Activated T-cell treated with anti-CD3 and anti-CD28 coated beads for 48 hours (primary cell): ENCODE results near the gene POR.
"Not testable (repeated sequence)": the region's sequence is repeated elsewhere in the genome, so short reads cannot be mapped to it uniquely, and the experiment has no call there.

Source experiments
- DNase-seq: peaks from one replicate; pipeline ENCODE4 v3.0.0-alpha.2; 2020; ENCODE audit warnings: low read depth

POR gene

DNA sequence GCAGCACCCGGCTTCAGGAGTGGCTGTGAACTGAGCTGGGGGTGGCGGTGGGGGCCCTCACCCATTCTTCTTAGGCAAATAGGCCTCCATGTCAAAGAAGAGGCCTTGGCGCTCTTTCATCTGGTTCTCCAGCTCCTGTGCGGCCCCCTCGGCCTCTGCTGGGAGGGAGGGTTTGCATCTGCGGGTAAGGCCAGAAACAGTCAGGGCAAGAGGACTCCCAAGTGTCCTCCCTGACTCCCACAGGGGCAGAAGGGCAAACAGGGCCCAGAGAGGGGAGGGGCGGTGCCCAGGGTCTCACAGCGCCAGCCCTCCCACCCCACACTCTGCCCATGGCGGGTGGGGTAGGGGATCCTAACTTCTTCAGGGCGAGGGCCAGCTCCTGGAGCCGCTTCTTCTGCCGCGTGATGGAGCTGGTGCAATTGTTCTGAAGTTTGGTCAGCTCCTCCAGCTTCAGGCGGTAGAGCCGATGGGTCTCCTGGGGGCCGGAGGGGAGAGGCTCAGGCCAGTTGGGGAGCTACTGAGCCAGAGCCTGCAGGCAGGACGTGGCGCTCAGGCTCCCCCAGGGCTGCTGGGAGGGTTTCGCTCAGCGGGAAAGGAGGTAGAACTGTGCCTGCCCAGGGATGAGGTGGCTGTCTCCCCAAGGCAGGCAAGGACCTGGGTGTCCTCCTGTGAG lies 77.3 kb downstream of the POR start:
- no peak for DNase-seq

DNA sequence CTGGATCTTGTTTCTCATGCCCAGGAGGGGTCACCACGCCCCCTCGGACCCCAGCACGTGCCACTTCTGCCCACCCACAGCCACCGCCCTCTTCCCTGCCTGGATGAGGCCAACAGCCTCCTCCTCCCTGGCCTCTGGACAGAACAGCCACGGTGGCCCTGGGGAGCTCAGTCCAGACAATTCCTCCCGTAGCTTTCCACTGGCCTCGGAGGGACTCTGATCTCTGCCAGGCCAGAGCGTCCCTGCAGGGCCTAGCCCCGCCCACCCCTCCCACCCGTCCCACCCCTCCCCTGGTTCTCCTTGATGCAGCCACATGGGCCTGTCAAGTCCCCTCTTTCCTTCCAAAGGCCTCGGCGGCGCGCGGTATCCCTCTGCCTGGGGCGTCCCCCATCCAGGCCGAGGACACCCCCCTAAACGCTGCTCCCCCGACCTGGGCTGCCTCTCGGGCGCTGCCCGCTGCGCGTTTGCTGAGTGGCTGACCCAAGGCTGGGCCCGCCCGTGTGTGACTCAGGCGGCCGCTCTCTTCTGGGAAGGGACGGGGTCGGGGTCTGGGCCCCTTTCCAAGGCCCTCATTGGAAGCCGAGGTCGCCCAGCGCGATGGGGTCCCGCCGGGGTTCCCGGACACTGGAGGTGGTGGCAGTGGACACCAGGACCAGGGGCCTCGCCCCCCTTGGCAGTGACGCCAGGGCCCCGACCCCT lies 78.9 kb downstream of the POR start:
- DNase-seq = no peak

DNA sequence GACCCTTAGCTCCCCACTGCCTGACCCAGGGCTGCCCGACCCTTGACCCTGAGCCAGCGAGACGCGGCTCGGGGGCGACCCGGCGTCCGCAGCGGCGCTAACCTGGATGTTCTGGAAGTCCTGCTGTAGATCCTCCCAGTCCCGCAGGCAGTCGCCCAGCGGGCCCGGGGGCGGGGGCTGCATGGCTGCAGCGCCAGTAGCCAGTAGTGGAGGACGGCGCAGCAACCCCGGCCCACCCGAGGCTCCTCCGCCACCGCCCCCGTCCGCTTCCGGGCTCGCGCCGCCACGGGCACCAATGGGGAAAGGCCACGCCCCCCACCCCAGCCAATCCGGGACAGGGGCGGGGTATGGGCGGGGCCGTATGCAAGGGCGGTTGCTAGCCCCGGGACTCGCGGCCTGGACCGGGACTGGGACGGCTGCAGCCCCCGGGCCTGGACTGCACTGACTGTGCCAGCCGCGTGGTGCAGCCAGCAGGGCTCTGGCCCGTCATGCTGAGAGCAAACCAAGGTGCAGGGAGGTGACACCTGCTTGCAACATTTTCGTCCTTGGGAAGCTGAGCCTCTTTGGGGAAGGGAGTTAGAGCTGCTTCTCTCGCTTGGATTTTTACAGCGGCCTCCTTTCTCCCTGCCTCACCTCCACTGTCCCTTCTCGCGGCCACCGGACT lies 79.6 kb downstream of the POR start, which contains the start of gene TMEM120A:
Gene TMEM120A (minus strand): TSS at position 208 of the 664 bp plus-strand sequence. CDS start 25 bp downstream, at position 183.
- peak; percentile 95 for DNase-seq

DNA sequence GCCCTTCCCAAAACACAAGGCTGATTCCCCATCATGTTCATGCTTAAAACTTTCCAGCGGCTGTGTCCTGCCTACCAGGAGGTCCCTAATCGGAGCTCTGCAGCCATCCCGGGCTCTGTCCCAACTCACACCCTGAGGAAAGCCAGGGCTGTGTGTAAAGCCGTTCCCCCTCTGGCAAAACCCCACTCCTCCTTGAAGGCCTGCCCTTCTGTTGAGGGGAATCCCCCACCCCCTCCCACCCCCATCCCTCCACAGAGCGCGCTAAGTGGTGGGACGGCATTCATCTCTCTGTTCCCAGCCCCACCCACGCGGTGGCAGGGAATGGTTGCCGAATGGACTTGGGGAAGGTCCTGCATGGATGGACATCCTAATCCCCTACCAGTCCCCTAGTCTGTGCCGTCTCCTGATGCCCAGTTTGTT lies 80.1 kb downstream of the POR start:
- no peak for DNase-seq

DNA sequence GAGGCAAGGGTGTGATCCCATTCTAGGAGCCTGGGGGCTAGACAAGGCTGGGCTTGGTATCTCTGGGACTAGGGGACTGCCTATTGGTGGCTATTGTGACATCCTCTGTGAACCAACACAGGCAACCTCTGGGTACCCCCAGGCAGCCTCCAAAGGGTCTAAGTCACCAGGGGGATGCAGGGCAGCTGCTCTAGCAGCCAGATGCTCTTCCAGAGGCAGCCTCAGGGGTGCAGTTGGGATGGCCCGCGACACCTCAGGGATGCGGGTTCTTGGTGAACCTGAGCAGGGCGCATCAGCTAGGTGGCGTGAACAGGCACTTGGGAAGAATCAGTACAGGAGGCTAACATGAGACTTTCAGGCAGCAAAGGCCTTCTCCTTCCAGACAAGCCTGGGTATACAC lies 81.0 kb downstream of the POR start:
- no peak for DNase-seq

DNA sequence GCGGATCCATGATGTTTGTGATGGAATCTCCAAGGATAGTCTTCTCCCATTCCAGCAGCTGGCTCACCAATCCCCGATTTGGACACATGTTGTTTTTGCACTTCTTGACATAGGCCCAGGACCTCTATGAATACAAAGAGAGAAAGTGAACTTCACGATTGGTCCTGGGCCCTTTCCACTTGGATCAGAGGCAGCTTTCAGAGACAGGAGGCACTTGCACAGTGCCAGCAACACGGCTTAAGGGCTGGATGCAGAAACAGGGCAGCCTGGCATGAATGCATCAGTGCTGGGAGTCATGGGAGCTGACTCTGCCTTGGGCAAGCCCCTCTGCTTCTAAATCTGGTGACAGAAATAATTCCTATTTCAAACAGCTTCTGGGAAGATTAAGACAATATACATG lies 81.5 kb downstream of the POR start:
- DNase-seq = no peak

DNA sequence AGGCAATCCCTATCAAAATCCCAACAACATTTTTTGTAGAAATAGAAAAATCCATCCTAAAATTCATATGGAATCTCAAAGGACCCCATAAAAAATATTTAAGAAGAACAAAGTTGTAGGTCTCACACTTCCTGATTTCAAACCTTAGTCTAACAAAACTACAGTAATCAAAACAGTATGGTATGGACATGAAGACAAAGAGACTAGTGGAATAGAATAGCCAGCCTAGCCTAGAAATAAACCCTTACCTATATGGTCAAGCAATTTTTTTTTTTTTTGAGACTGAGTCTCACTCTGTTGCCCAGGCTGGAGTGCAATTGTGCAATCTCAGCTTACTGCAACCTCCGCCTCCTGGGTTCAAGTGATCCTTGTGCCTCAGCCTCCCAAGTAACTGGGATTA lies 83.1 kb downstream of the POR start:
- no peak for DNase-seq

DNA sequence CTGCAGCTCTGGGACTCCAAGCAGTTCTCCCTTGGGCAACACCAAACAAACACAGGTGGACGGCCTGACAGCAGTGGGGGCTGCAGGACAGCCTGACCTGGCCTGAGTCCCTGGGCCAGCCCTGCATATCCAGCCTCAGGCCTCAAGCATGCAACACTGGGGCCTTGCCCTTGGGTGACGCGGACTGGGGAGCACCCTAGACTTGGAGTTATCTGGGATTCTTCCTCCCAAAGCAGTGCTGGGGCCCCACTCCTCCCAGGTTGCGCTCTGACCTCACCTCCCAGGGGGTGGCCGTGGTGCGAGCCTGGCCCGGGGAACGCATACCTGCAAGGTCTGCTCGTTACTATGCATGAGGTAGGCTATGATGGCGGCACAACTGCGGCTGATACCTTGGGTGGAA lies 85.6 kb downstream of the POR start:
- no peak for DNase-seq

DNA sequence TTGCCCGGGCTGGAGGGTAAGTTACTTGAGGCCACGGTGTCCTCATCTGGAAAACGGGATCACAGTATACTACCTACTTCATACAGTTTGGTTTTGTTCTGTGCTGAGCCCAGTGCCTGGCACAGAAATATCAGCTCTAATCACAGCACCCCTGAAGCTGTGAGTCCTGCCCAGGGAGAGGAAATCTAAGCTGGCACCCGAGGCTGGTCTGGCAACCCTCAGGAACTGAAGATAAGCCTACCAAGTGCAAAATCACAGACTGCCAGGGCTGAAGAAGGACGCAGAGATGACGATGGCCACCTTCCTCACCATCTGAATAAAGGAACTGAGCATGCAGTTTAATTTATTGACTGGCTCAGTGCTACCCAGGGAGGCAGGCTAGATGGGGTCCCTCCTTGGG lies 87.2 kb downstream of the POR start:
- DNase-seq = no peak

DNA sequence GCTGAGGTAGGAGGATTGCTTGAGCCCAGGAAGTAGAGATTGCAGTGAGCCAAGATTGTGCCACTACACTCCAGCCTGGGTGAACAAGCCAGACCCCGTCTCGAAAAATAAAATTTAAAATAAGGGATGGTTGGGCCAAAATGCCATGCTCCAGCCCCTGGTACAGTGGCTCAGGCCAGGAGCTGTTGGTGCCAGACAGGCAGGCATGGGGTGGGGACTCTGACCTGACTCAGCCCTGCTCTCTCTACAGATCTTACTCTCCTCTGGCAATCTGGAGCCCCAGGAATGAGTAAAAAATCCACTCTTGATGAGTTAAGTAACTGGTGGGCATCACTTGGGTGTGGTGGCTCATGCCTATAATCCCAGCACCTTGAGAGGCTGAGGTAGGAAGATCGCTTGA lies 87.9 kb downstream of the POR start:
- no peak for DNase-seq

DNA sequence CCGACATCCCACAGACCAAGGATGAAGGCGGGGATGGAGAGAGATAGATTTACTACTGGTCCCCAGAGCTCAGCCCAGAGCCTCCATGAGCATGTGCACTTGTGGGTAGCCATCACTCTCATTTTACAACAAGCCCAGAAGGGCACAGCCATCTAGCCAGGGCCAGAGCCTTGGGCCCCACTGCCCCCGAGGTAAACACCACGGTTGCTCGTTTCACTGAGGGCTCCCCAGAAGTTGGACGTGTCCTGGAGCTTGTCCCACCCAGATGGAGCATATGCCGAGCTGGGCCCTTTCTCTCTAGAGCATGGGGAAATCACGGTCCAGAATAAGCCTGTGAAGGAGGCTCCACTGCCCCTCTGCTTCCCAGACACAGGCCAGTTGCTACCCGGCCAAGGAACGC lies 88.4 kb downstream of the POR start:
- no peak for DNase-seq

DNA sequence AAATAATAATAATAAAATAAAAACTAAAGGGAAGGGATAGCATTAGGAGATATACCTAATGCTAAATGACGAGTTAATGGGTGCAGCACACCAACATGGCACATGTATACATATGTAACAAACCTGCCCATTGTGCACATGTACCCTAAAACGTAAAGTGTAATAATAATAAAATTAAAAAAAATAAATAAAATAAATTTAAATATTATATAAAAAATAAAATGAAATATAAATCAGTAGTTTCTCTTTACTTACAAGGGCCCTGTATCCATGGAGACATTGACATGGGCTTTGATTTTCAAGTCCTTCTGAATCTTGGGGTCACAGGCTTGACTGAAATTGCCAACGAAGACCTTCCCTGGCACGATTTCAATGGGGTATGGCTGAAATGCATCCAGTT lies 90.0 kb downstream of the POR start:
- DNase-seq = not testable (repeated sequence)

DNA sequence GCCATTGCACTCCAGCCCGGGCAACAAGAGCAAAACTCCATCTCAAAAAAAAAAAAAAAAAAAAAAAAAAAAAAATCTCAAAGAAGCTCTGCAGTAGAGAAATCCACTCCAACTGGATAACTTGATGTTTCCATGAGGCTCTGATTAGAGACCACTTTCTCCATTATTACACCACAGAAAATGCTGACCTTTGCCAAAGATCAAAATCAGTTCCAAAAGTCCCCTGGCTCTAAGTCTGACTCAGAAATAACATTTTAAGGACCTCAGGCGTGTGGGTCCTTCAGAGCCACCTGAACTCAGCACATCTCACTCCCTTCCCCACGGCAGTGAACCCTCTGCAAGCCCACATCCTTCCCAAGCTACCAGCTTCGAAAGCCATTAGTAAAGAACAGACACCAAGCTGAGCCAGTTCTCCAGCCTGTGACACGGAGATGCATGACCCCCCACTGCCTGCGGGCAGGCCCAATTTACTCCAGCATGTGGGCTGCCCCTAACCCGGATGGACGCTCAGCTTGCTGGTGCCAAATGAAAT lies 93.3 kb downstream of the POR start:
- no peak for DNase-seq

DNA sequence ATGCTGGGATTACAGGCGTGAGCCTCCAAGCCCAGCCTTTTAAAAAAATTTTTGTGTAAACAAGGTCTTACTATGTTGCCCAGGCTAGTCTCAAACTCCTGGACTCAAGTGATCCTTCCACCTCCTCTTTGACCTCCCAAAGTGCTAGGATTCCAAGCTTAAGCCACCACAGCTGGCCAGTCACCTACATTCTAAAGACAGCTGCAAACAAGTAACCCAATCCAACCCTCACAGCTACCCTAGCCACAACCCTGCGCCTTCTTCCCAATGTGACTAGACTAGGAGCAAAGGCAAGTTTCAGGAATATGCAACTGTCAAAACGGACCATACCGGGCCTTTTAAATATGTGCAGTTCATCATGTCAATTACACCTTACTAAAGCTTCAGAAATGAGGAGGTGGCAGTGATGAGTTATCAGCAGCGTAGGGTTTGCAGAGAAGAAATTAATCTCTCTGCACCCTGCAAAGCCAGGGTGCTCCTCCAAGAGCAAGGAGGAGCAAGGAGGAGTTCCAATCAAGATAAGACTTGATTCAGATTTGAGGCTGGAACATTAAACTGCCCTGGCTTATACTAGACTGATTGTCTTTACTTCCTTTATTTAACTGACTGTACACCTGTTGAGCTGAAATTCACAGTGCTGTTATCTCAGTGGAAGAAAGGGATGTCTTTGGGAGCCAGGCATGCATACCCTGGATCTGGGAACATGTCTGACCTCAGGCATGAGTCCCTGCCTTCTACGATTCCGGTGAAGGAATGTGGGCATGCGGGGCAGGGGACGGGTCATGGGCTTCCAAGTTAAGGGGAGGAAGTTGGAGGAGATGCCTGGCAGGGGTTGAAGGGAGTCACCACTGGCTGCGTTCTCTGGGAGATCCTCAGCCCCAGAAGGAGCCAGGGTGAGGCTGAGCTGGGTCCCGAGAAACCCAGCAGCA lies 95.0 kb downstream of the POR start:
- DNase-seq = no peak

DNA sequence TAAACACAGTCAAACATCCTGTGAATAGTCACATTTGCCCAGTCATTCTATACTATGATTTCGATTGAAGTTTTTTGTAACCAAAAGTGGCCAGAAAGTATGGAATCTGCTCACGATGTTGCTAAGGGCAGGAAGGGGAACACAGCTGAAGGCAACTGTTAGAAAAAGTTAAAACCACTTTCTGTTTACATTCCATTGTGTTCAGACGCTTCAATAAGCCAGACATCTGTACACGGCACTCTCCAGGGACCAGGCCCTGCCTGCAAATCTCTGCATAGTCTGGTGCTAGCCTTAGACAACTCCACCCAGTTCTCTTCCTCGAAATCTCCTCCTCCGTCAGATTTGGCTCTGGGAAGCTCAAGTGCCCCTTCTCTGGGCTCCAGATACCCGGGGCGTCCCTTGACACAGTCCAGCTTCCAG lies 96.5 kb downstream of the POR start:
- no peak for DNase-seq

DNA sequence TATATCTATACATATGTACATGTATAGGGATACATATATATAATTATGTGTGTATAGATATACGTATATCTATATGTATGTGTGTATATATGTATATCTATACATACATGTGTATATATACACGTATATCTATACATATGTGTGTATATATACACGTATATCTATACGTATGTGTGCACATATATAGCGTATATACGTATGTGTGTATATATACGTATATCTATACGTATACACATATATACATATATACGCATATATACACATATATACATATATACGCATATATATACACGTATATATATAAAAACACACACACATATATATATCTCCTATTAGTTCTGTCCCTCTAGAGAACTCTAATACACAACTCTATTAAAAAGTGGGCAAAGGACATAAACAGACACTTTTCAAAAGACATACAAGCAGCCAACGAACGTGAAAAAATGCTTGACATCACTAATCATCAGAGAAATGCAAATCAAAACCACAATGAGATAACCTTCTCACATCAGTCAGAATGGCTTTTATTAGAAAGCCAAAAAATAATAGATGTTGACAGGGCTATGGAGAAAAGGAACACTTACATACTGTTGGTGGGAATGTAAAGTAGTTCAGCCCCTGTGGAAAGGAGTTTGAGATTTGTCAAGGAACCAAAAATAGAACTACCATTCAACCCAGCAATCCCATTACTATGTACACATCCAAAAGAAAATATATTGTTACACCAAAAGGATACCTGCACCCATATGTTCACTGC lies 101.4 kb downstream of the POR start:
- DNase-seq = no peak

DNA sequence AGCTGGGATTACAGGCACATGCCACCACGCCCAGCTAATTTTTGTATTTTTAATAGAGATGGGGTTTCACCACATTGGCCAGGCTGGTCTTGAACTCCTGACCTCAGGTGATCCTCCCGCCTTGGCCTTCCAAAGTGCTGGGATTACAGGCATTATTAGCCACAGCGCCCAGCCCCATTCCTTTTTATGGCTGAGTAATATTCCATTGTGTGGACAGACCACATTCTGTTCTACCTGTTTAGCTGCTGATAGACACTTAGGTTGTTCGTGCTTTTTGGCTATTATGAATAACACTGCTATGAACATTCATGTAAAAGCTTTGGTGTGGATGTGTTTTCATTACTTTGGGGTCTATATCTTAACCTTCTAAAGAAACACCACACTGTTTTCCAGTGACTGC lies 103.6 kb downstream of the POR start:
- DNase-seq = not testable (repeated sequence)

DNA sequence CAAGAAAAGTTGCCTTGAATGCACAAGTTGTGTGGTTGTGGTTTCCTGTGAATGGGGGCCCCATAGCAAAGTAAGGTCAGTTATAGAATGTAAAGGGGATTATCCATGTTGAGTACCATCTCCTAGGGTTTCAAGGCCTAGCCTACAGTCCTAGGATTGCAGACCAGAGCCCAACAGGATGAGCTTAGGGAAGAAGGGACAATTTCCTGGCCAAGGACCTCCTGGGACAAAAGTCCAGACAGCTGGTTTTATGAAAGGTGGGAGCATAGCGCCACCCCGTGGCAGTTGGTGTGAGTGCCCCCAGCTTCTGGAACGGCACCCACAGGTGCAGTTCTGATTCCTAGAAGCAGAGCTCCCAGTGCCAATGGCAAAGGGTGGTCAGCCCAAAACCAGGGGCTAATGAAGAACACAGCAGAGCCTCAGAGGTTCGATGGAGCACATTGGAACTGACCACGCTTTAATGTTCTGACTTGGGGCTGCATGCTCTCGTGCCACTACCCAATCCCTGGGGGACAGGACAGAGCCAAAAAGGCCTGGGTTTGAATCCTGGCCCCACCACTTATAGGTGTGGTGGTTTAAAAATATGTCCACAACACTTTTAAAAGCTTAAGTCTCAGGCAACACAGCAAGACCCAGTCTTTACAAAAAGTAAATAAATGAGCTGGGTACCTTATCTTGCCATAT lies 105.2 kb downstream of the POR start:
- DNase-seq = peak; percentile 63

DNA sequence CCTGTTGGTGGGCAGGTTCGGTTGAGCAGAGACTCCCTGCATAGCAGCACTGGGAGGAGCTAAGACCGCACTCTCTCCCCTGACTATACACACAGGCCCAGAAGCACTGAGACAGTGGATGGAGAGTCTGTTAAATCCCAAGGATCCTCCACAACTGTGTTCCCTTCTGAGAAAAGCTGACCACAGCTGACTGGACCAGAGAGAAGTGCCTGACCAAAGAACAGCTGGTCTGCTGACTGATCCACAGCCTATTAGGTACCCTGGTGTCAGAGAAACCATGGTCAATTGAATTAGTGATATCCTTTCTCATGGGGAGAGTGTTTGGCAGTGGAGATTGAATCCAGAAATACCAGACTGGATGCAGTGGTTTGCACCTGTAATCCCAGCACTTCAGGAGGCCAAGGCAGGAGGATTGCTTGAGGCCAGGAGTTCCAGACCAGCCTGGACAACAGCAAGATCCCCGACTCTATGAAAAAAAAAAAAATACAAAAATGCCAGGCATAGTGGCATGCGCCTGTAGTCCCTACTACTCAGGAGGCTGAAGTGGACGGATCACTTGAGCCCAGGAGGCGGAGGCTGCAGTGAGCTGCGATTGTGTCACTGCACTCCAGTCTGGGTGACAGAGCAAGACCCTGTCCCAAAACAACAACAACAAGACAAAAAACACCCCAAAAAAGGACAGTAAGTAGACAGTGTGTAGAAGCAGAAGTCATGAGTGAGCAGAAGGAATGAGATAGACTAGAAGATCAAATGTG lies 107.2 kb downstream of the POR start:
- no peak for DNase-seq

DNA sequence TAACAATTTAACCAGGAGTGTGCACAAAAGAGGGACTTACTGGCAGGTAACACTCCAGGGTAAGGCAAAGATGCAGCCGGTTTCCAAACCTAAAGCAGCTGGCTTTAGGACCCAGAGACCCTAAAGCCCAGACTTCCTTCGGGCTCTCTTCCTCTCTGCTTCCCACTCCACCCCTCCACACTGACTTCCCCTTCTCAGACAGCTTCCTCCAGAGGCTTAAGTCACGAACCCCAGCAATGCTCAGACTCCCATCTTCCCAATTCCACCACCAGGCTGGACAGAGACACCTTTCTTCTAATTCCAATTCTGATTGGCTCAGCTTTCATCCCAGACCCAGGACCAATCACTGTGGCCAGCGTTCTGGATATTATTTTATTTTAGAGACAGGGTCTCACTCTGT lies 108.0 kb downstream of the POR start:
- DNase-seq = no peak
